Fibroblast of the aortic adventitia (primary cell): ENCODE measurements around the gene ASGR2. TPM values are rescaled to one million over a fixed set of nuclear protein-coding genes. Genes with fewer than 3 reads are reported as not detected.
"Not testable (repeated sequence)": the region's sequence is repeated elsewhere in the genome, so short reads cannot be mapped to it uniquely, and the experiment has no call there.

Experiments
- DNase-seq: peaks from one replicate; pipeline ENCODE4 v3.0.0-alpha.2; 2010; ENCODE audit warnings: low read depth
- H3K4me3 ChIP-seq: 2 replicates; pipeline ENCODE4 v1.5.1; 2011; ENCODE audit warnings: low read depth, mild to moderate bottlenecking, control low read depth, low read length, moderate library complexity
- CTCF ChIP-seq: IDR thresholded peaks from 2 replicates; pipeline ENCODE4 v1.5.1; 2011; ENCODE audit warnings: mild to moderate bottlenecking, low read length, control low read depth, inconsistent platforms; ENCODE audit not compliant: insufficient read depth
- total RNA-seq: library from RNA; depleted of rRNA; stranded (reverse); fragments of >200 nt; gene quantifications from 2 replicates; pipeline ENCODE4 v1.2.3, GENCODE V29; 2012; ENCODE audit warnings: low replicate concordance

Gene ASGR2
- total RNA-seq, 1 donor: not detected

- TF ChIP-seq CTCF: no peak
- DNase-seq: peak; percentile 24
- H3K4me3 ChIP-seq: no peak overlapping the region
These were observed 16.7 kb downstream of the ASGR2 start for GRCh38 chr17:7097940-7098339.

DNA sequence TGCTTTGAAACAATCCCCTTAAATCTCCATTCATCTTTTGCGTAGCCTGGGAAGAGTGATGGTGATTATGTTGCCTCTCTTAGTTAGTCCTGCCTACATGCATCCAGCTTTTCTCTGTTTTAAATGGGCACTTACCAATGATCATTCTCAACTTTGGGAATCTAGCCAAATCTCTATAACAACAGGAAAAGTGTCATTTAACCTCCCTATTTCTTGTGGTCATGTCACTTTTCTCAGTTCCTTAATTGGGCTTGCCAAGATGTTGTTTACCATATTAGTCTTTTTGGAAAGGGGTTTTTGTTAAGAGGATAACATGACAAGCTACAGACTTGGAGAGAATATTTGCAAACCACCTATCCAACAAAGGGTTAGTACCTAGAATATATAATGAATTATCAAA, 19.0 kb downstream of the ASGR2 start:
- no peak for DNase-seq
- no peak for TF ChIP-seq CTCF

DNA sequence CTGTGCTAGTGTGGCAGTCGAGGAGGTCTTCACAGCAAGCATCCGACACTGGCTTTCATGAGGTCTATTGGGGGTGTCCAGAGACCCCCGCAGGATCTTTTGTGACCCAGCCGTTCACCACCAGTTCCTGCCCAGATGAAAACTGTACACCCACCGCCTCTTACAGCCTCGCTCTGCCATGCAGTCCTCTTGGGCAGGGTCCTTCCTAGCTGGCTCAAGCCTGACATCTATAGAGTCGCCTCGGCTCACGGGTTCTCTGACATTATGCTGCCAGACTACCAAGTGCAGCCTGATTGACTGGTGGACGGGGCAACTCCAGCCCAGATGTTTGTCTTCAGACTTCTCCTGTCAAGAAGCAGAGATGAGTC, 20.0 kb downstream of the ASGR2 start:
- no peak for TF ChIP-seq CTCF

More for the DNA sequence above, 19.0 kb downstream of the ASGR2 start:
- H3K4me3 ChIP-seq: no peak overlapping the region

DNA sequence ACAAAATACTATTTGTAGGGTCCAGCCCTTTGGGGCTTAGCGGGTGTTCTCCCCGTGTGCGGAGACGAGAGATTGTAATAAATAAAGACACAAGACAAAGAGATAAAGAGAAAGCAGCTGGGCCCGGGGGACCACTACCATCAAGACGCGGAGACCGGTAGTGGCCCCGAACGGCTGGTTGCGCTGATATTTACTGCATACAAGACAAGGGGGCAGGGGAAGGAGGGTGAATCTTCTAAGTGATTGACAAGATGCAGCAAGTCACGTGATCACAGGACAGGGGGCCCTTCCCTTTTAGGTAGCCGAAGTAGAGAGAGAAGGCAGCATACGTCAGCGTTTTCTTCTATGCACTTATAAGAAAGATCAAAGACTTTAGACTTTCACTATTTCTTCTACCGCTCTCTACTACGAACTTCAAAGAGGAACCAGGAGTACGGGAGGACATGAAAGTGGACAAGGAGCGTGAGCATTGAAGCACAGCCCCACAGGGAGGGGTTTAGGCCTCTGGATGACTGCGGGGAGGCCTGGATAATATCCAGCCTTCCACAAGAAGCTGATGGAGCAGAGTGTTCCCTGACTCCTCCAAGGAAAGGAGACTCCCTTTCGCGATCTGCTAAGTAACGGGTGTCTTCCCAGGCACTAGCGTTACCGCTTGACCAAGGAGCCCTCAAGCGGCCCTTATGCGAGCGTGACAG, 23.2 kb downstream of the ASGR2 start:
- not testable (repeated sequence) for H3K4me3 ChIP-seq, DNase-seq

More for the DNA sequence above, 20.0 kb downstream of the ASGR2 start:
- no peak for DNase-seq
- H3K4me3 ChIP-seq: no peak overlapping the region

DNA sequence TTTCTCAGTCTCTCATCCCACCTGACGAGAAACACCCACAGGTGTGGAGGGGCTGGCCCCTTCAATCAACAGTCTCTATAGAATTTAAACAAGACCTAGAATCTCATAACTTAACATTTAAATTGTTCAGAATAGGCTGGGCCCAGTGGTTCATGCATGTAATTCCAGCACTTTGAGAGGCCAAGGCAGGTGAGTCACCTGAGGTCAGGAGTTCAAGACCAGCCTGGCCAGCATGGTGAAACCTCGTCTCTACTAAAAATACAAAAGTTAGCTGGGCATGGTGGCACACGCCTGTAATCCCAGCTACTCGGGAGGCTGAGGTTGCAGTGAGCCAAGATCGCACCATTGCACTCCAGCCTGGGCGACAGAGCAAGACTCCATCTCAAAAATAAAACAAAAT, 25.1 kb downstream of the ASGR2 start:
- not testable (repeated sequence) for DNase-seq

GRCh38 chr17:7088442-7088841, 26.2 kb downstream of the ASGR2 start:
- not testable (repeated sequence) for H3K4me3 ChIP-seq, DNase-seq

More for the DNA sequence above, 25.1 kb downstream of the ASGR2 start:
- not testable (repeated sequence) for H3K4me3 ChIP-seq

- no peak for TF ChIP-seq CTCF
- peak; percentile 78 for DNase-seq
These were observed 30.5 kb downstream of the ASGR2 start for GRCh38 chr17:7084088-7084487.

DNA sequence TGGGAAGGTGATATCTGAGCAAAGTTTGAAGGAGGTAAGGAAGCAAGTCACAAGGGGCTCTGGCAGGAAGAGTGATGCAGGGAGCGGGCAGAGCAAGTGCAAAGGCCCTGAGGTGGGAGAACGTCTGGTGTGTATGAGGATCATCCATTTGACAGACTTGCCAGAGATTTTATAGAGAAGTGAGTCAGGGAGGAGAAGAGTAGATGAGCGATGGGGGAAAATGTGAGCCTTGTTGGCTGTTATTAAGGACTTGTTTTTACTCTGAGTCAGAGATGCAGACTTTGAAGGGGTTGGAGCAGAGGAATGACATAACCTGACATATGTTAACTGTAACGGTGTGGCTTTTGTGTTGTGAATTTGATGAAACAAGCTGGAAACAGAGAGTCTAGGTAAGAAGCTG, 31.0 kb downstream of the ASGR2 start:
- no peak overlapping the region for H3K4me3 ChIP-seq
- TF ChIP-seq CTCF: no peak
- peak; percentile 54 for DNase-seq

More at GRCh38 chr17:7084088-7084487, 30.5 kb downstream of the ASGR2 start:
- no peak overlapping the region for H3K4me3 ChIP-seq
